HPDE6-E6E7 (cell line): Measurements from ENCODE around the gene MON2.
"Not testable (repeated sequence)": the region's sequence is repeated elsewhere in the genome, so short reads cannot be mapped to it uniquely, and the experiment has no call there.

Source experiments
- DNase-seq: peaks from one replicate; pipeline ENCODE4 v3.0.0; 2011; ENCODE audit warnings: missing footprints; ENCODE audit errors: extremely low spot score

Gene MON2

DNA sequence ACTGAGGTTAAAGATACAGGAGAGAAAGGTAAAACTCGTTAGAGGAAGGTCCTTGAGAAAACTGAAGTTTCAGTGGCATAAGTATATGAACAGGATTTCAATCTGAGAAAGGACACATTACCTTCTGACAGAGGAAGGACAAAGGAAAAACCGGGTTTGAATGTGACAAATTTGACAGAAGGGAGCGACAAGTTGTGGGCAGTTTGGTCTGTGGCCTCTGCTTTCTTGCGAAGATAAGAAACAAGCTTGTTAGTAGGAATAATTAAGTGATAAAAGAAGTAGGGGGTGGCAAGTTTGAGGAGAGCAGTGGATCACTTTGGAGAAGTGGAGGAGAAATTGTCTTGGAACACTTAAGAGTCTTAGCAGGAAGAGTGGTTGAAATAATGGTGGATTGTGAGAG, 5.1 kb downstream of the MON2 start:
- DNase-seq = no peak

DNA sequence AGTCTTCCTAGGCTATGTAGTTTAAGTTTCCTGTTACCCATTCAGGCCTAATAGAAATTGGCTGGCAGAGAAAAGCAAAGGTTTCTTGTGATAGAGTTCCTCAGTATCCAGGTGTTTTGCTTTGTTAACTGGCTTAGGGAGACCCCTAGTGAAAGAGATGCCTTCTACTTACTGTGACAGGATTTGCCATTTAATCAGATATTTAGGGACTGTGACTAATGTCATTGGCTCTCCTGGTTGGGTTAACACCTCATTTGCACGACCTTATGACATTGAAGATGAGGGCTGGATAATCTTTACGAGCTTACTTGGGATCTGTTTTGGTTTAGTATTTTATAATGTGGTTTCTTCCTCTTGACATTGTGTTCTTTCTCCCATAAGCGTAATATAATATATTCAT, 5.8 kb downstream of the MON2 start:
- DNase-seq = no peak

DNA sequence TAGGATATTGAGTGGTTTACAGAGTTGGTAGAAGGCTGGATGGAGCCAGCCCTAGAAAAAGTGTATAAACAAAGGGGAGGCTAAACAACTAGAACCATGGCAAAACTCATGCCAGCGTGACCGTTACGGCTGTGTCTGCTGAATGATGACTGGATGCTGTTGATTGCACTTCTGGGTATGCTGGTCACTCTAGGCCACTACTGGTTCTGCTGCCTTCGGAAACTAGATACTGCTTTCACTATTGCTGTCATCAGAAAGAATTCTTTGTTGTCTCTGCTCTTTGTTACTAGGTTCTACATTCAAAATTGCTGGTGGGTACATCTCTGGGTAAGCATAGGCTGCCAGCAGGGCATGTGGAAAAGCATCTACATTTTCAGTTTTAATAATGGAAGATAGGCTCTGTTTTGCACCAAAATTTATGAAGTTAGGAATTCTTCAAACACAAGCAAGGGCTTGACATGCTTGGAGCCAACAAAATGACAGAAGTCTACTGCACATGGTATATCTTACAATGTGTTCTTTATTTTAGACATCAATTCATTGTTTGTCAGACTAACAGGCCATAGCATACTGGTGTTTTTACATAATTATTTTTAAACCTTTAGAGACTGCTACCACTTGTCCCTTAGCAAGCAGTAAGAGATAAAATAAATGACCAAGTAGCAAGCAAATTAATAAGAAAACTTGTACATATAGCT, 15.4 kb downstream of the MON2 start:
- DNase-seq = no peak

DNA sequence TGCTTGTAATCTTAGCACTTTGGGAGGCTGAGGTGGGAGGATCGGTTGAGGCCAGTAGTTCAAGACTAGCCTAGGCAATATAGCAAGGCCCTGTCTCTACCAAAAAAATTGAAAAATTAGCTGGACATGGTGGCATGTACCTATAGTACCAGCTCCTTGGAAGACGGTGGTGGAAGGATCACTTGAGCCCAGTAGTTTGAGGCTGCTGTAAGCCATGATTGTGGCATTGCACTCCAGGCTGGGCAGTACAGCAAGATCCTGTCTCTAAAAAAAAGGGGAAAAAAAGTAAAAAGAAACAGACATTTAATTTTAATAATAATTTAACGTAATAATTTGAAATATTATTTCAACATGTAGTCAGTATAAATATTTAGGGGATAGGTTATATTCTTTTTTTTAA, 16.1 kb downstream of the MON2 start:
- DNase-seq = no peak

DNA sequence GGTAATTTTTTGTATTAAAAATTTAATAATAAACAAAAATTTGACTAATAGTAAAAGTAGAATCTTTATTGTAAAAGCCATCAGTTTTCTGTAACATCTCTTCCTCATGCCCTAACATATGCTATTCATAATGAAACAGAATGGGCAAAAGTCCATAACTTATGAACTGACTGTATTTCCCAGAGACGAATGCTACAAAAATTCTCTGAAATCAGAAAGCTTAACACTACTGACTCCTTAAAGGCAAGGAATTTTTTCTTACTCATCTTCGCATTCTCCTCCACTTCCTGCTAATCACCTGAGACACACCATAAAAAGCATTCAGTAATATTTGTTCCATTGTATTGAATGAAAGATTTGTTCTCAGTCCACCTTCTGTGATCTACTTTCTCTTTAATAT, 17.6 kb downstream of the MON2 start:
- peak; percentile 16 for DNase-seq

DNA sequence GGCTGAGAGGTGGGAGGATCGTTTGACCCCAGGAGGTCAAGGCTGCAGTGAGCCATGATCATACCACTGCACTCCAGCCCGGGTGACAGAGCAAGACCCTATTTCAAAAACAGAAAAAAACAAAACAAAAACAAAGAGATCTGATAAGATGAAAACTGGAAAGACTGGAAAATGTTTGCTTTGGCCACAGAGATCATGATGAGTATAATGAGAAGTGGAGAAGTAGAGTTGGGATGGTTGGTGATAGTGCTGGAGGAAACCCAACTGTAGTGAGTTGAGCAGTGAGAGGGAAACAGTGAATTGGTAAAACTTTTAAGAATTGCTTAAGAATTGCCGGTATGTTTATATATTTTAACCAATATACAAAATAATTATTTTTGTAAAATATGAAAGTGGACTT, 39.2 kb downstream of the MON2 start:
- no peak for DNase-seq

DNA sequence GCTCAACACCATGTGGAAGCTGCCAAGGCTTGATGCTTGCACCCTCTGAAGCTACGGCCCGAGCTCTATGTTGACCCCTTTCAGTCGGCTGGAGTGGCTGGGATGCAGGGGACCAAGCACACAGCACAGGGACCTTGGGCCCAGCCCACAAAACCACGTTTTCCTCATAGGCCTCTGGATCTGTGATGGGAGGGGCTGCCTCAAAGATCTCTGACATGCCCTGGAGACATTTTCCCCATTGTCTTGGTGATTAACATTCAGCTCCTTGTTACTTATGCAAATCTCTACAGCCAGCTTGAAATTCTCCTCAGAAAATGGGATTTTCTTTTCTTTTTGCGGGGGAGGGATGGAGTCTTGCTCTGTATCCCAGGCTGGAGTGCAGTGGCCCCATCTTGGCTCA, 46.3 kb downstream of the MON2 start:
- DNase-seq = no peak

DNA sequence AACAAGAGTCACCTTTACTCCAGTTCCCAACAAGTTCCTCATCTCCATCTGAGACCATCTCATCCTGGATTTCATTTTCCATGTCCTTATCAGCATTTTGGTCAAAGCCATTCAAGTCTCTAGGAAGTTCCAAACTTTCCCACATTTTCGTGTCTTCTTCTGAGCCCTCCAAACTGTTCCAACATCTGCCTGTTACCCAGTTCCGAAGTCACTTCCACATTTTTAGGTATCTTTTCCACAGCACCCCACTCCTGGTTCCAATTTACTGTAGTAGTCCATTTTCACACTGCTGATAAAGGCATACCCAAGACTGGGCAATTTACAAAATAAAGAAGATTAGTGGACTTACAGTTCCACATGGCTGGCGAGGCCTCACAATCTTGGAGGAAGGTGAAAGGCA, 47.5 kb downstream of the MON2 start:
- DNase-seq = not testable (repeated sequence)

DNA sequence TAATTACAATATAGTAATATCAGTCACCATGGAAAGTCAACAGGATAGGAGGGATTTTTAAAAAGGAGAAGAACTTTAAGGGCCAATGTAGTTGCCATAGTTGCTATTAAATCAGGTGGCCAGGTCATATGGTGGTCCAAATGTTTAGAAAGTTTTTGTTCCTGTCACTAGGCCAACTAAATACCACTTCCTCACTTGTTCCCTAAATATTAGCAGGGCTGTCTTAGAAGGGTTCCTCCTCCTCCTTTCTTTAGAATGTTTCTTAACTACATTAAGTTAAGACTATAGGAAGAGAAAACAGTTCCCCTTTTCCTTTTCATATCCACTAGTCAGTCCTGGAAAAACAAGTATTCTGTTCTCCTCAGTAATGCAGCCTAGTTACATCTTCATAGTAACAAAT, 50.3 kb downstream of the MON2 start:
- DNase-seq = no peak

DNA sequence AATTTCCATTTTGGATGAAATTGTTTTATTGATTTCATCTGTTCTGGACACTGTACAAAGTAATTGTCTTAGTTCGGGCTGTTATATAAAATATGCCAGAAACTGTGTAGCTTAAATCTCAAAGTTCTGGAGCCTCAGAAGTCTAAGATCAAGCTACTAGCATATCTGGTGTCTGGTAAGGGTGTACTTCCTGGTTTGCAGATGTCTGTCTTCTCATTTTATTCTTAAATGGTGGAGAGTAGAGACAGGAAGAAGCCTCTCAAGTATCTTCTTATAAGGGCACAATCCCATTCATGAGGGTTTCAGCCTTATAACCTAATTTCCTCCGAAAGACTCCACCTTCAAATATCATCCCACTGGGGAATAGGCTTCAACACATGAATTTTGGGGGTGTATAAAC, 51.3 kb downstream of the MON2 start:
- DNase-seq = no peak

DNA sequence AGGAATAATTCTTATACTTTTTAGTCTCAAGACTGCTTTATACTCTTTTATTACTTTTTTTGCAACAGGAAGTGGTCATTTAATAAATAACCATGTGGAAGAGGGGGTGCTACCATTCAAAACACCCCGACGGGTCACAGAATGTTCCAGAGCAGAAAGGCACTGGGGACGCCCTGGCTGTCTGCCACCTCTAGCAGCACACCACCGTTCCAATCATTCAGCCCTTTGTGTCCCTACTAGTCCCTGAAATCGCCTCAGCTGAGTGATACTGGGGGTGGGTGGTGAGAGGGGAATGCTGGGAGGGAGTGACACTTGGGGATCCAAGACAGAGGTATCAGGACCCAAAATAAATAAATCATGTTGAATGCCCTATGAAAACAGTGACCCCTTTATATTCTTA, 52.4 kb downstream of the MON2 start:
- no peak for DNase-seq

DNA sequence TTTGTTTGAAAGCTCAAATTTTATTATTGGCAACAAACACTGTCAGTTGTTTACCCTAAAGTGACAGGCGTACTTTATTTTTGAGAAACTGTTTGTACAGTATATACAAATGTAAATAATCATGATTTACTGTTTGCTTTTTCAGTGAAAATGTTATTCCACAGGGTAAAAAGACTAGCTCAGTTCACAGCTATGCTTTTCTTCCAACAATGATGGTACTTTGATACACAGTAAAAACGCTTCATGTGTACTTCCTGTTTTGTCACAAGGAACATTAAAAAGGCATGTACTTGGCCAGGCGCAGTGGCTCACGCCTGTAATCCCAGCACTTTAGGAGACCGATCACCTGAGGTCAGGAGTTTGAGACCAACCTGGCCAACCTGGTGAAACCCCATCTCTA, 53.7 kb downstream of the MON2 start:
- no peak for DNase-seq

DNA sequence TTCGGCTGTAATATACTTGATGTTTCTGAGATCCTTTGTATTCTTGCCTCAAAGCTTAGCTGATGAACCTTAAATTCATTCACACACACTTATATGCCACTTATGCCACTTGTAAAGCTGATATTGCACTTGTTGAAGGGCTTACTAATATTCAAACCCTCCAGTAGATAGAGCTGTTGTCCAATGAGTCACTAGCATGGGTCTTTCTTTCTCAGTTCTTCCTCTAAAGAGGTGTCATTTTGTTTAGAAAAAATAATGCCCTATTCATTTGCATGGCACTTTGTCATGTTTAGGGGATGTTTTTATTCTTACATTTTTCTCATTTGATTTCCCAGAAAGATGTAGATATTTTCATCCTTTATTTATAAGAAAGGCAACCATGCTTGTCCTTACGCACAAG, 56.4 kb downstream of the MON2 start:
- DNase-seq = no peak

DNA sequence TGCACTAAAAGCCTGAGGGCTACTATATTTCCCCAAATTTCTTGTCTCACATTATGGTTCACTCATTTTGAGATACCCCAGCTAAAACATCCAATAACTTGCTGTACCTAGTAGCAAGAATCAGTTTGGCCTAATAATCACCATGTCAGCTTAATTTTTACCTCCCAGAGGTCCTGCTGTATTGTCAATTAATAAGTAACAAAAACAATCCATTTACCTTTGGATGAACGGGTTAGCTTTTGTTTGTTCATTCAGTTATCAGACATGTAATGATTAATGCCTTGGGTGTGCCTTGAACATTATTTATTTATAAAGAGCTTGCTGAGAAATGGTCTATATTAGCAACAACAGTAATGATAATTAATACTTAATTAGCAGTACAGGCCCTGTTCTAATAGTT, 57.0 kb downstream of the MON2 start:
- no peak for DNase-seq

DNA sequence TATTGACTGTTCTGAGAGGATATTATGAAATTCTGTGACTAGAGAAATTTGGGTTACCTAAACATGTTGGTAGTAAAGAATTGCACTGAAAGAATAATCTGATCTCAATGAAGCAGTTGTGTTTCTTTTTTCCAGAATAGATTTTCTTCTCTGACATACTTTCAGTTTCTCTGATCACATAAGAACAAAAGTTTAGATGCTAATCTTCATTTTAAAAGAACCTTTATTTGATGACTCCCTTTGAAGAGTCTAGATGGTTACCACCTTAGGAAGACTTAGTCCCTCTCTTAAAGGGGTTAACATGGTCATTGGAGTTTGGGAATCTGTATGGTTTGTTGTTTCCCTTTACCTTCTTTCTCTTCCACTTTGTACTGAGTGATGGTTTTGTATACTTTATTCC, 58.6 kb downstream of the MON2 start:
- DNase-seq = no peak

DNA sequence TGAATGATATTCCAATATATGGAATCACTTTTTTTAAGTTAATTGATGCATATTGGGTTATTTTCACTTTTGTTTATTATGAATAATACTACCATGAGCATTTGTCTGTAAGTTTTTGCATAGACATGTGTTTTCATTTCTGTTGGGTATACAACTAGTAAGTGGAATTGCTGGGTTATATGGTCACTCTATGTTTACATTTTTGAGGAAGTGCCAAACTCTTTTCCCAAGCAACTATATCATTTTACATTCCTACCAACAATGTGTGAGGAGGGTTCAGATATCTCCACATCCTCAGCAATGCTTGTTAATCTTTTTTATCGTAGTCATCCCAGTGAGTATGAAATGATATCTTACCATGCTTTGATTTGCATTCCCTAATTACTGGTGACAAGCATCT, 64.0 kb downstream of the MON2 start:
- no peak for DNase-seq

DNA sequence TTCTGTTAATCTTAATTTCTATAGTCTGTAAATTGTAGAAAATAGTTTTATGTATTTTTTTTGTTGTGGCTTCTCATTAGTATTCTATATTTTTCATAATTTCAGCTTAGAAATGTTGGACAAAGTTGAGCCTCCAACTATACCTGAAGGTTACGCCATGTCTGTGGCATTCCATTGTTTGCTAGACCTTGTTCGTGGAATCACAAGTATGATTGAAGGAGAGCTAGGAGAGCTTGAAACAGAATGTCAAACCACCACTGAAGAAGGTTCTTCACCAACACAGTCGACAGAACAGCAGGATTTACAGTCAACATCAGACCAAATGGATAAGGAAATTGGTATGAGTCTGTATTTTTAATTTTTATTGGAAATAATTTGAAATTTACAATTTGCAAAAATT, 65.7 kb downstream of the MON2 start:
- no peak for DNase-seq

DNA sequence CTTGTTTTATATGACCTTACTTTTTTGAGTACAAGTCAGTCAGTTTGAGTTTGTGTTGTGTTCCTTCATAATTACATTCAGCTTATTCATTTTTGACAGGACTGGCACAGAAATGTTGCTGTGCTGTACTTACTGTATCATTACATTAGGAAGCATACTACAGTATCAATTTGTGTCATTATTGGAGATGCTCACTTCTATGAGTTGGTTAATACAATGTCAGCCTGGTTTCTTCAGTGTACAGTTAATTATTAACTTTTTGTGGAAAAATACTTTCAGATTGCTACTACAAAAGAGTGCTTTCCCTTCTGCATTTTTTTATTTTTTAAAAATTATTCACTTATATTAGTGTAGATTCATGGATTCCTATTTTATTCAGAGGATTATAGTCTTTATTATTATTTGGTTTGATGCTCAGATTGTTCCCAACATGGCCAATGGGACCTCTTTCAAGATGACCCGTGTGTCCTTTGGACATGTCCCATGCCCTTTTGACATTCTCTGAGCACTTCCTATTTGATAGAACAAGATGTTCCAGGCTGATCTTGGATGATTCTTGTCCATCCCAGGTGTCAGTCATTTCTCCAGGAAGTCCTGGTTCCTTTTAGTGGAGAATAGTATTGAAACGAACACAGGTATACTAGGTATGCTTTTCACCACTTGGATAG, 66.6 kb downstream of the MON2 start:
- DNase-seq = no peak

DNA sequence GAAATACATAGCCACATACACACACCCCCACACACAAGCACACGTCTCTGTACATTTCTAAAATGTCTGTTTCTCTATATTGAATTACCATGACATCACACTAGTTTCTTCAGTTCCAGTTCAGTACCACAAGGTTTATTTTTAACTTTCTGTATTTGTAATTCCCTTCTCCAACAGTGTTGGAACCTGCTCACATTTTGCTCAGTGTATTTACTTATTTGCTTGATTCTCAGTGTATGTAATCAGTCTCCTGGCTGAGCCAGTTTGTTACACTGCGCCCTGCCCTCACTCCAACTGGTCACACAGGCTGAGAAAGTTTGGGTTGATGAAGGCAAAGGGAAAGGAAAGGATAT, 67.1 kb downstream of the MON2 start:
- no peak for DNase-seq

DNA sequence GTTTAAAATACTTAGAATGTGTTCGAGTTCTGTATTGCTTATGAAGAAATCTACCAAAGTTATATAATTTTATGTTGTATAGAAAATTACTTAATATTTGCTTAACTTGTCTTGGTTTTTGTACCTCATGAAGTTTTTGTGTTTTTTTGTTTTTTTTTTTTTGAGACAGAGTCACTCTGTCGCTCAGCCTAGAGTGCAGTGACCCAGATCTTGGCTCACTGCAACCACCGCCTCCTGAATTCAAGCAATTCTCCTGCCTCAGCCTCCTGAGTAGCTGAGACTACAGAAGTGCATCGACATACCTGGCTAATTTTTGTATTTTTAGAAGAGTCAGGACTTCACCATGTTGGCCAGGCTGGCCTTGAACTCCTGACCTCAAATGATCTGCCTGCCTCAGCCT, 69.9 kb downstream of the MON2 start:
- DNase-seq = no peak

DNA sequence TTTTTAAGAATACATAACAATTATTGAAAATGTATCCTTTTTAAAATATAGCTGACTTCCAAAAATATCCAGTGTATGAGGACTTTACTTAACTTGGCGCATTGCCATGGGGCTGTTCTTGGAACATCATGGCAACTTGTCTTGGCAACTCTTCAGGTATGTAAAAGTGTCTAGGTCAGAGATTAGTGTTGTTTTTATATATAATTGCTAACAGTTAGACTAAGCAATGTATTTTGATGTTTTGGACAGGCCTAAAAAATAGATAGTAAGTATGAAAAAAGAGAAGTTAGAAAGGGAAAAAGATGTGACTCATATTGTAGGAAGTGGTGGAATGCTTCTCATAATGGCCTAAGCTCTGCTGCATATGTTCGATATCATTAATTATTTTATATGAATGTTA, 70.9 kb downstream of the MON2 start:
- no peak for DNase-seq

DNA sequence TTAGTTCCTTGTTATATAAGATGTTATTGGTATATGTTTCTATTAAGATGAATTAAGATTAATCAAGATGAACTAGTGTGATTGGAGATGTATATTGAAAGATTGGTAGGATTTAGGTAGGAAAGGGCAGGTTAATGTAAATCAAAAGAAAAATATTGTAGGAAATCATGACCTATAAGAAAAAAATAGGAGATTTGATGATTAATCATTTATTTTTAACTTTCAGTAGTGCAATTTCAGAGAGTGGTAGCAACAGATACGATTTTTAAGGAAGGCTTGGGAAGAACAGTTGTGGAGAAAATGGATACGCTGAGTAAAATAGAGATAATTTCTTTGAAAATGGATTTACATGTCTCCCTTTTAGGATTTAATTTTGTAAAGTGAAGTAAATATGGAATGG, 73.7 kb downstream of the MON2 start:
- DNase-seq = no peak

DNA sequence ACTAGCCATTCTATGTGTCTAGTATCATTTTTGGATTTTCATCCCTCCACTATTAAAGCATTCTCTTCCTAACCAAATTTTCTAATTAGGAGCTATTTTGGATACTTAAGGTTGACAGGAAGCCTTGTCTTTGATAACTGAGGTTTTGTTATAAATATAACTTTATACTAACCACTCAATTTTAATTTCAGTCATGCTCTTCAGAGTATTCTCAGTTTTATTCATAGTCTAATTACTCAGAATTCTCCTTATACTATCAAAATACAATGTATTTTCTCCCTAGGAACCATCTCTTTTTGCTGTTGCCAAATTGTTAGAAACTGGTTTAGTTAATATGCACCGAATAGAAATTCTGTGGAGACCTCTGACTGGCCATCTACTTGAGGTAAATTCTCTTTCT, 76.2 kb downstream of the MON2 start:
- DNase-seq = no peak

DNA sequence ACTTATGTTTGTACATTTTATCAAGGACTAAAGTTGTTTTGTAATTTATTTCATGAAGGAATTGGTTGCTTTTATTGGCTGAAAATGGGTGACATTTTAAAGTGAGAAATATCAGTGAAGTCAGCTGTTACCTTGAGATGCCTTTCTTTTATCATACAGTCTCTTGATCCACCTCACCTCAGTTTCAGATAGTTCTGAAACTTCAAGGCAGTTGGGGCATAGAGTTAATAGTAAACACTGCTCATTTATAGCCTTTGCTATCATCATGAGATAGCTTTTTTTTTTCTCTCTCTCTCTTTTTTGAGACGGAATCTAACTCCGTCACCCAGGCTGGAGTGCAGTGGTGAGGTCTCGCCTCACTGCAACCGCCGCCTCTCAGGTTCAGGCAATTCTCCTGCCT, 76.7 kb downstream of the MON2 start:
- no peak for DNase-seq
